Germinal center (tissue), 1 donor: ENCODE measurements around the gene RBM8A.

ENCODE experiments used
- DNase-seq: peaks from one replicate; pipeline ENCODE4 v3.0.0; 2012; ENCODE audit warnings: mixed read lengths, low spot score

RBM8A gene

DNA sequence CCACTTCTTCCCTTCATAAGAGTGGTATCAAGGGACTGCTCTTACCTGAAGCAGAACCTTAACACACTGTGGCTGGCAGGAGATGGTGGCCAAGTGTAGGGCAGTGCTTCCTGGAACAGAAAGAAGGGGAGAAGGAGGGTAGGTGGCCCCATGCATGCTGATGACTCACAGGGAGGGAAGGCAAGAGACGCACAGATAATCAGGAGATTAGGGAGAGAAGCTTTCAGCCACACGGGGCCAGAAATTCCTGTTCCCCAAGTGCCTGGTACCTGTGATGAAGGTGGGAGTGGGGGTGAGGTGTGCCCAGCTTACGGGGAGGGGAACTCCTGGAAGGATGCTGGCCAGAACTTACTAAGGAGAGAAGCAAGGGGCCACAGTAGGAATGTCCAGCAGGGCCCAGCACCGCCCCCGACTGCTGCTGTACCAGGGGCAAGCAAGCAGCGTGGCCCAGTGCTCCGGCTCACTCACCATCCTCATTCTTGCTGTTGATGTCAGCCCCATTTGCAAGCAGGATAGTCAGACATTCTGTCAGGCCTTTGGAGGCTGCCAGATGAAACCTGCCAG, 49.3 kb downstream of the RBM8A start:
- no peak for DNase-seq

DNA sequence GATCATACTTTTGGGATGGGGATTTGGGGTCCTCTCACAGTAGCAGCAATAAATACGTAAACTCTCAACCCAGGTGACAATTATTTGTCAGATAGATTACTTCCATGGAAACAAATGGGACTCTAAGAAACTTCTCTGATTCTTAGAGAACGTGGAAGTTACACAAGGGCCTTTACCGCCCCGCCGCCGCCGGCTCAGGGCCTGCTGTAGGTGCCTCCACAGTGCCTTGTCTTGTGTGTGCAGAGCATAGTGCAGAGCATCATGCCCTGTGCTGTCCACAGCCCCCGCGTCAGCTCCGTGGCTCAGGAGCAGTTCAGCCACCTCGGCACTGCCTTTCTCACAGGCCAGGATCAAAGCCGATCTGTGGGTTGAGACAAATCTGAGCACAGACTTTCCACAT, 52.6 kb downstream of the RBM8A start:
- no peak for DNase-seq

DNA sequence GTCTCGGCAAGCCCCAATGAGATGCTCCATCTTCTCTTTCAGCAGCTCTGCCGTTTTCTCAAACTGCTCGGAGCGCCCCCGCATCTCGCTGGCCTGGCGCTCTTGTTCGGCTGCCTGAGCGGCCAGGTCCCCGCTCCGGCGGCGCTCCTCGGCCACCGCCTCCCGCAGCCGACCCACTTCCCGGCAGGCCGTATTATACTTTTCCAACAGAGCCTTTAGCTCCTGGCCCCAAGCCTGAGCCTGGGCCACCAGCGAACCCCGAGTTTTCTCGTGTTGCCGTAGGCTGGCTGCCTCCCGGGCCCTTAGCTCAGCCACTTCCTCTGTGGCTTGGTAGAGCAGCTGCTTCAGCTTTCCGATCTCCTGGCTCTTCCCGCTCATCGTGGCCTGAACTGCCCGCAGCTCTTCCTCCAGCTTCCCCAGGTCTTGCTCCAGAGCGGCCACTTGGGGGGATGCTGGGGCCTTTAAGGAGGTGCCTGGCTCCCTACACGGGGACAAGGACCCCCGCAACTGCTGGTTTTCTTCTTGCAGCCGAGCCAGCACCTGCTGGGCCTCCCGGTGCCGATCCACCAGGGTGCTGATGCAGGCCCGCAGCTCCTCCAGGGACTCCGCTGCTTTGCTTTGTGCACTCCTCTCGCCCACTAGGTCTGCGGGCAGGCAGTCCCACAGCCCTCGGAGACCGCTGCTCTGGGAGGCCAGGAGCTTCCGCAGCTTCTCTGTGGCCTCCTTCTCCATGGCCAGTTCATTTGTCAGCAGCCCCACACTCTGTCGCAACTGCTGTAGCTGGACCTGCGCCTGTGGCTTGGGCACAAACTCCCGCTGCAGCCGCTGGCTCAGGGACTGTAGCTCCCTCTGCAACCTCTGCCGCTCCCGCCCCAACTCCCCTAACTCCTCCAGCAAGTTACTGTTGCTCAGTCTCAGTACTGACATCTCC, 55.0 kb downstream of the RBM8A start:
- DNase-seq, result peak; percentile 50
